ENCODE data around the gene PTPN2. TPM values are rescaled to one million over a fixed set of nuclear protein-coding genes. Genes with fewer than 3 reads are reported as not detected.

PTPN2 gene
- total RNA-seq, 6 experiments from 2014 or later: 7.5 to 41.1 (median 14.7) TPM

- no peak for ATAC-seq
- no peak for DNase-seq
- Histone ChIP-seq H3K27me3 (no peaks in the 10 kb centered on the region), H3K4me1 (no peaks in the 10 kb centered on the region), H3K9me3 (no peaks in the 10 kb centered on the region), H3K27ac (no peak overlapping the region), H3K4me3 (no peak overlapping the region), H3K36me3 (peaks cover 0 to 3% (median 0%) of the 10 kb centered on the region in 4 donors)
- TF ChIP-seq POLR2A (IDR thresholded peaks at IDR 0.05) (no peak), CTCF (IDR thresholded peaks at IDR 0.05) (no peak)
- intact Hi-C loops (cut with DNase I): no loop called here
- 86% methylated on average over 2 of the region's 2 CpGs for WGBS (ENCODE audit: insufficient coverage, low coverage, low lambda C conversion rate, missing lambda C conversion rate)
These were observed 97.4 kb downstream of the PTPN2 start for GRCh38 chr18:12786669-12787068.

- intact Hi-C loops (cut with DNase I): no loop called here
- ATAC-seq (no peak), DNase-seq (no peak)
- no peaks in the 10 kb centered on the region for H3K9me3 ChIP-seq
- H3K36me3 ChIP-seq: peaks cover 0 to 3% (median 0%) of the 10 kb centered on the region in 4 donors
- H3K27ac ChIP-seq: no peak overlapping the region
- 72% methylated on average over 8 of the region's 8 CpGs for WGBS (ENCODE audit: insufficient coverage, low coverage, low lambda C conversion rate, missing lambda C conversion rate)
- TF ChIP-seq POLR2A (IDR thresholded peaks at IDR 0.05): no peak
- no peak for TF ChIP-seq CTCF (IDR thresholded peaks at IDR 0.05)
- H3K4me3 ChIP-seq: no peak overlapping the region
- no peaks in the 10 kb centered on the region for H3K4me1 ChIP-seq
- H3K27me3 ChIP-seq: no peaks in the 10 kb centered on the region
These were observed 100.5 kb downstream of the PTPN2 start for GRCh38 chr18:12783524-12783923.

GRCh38 chr18:12782521-12782920, 101.5 kb downstream of the PTPN2 start:
- no peaks in the 10 kb centered on the region for H3K9me3 ChIP-seq
- no peaks in the 10 kb centered on the region for H3K4me1 ChIP-seq
- no peaks in the 10 kb centered on the region for H3K27me3 ChIP-seq
- intact Hi-C loops (cut with DNase I): no loop called here
- peaks cover 0 to 3% (median 0%) of the 10 kb centered on the region in 4 donors for H3K36me3 ChIP-seq
- H3K27ac ChIP-seq: no peak overlapping the region
- ATAC-seq: no peak
- H3K4me3 ChIP-seq: no peak overlapping the region
- no peak for TF ChIP-seq CTCF (IDR thresholded peaks at IDR 0.05)
- TF ChIP-seq POLR2A (IDR thresholded peaks at IDR 0.05): no peak
- no peak for DNase-seq
- WGBS (ENCODE audit: insufficient coverage, low coverage, low lambda C conversion rate, missing lambda C conversion rate): 76% methylated on average over 5 of the region's 6 CpGs

- TF ChIP-seq CTCF (IDR thresholded peaks at IDR 0.05) (no peak), POLR2A (IDR thresholded peaks at IDR 0.05) (no peak)
- Histone ChIP-seq H3K36me3 (no peaks in the 10 kb centered on the region), H3K27ac (no peak overlapping the region), H3K4me1 (no peaks in the 10 kb centered on the region), H3K9me3 (no peaks in the 10 kb centered on the region), H3K27me3 (no peaks in the 10 kb centered on the region), H3K4me3 (no peak overlapping the region)
- intact Hi-C loops (cut with DNase I): no loop called here
- ATAC-seq (no peak), DNase-seq (no peak)
- WGBS (ENCODE audit: insufficient coverage, low coverage, low lambda C conversion rate, missing lambda C conversion rate): 97% methylated on average over 5 of the region's 21 CpGs
These were observed 104.6 kb downstream of the PTPN2 start for GRCh38 chr18:12779456-12779855.

GRCh38 chr18:12779043-12779442, 105.0 kb downstream of the PTPN2 start:
- H3K36me3 ChIP-seq: no peaks in the 10 kb centered on the region
- ATAC-seq (peak in 1 of 4 donors; percentile 23), DNase-seq (no peak)
- TF ChIP-seq CTCF (IDR thresholded peaks at IDR 0.05) (no peak), POLR2A (IDR thresholded peaks at IDR 0.05) (no peak)
- no peaks in the 10 kb centered on the region for H3K4me1 ChIP-seq
- no peaks in the 10 kb centered on the region for H3K9me3 ChIP-seq
- no peaks in the 10 kb centered on the region for H3K27me3 ChIP-seq
- H3K27ac ChIP-seq: no peak overlapping the region
- no peak overlapping the region for H3K4me3 ChIP-seq
- 89% methylated on average over 6 of the region's 11 CpGs for WGBS (ENCODE audit: insufficient coverage, low coverage, low lambda C conversion rate, missing lambda C conversion rate)
- intact Hi-C loops (cut with DNase I): no loop called here

Data from right lobe of liver (tissue), 6 donors.